ENCODE data around the gene CNTNAP5.

GRCh38 chr2:124692707-124693106 lies 667.6 kb downstream of the CNTNAP5 start:
- no peak for TF ChIP-seq CTCF (conservative IDR thresholded peaks at IDR 0.05; ENCODE audit: low read depth, low read length)
- TF ChIP-seq POLR2A (IDR thresholded peaks at IDR 0.05; ENCODE audit: low read depth, low read length): no peak
- no peak for TF ChIP-seq USF2 (IDR thresholded peaks at IDR 0.05; ENCODE audit: low read depth, low read length)

Data from IMR-90 (cell line).